ENCODE measurements around the gene FYB1. TPM values are rescaled to one million over a fixed set of nuclear protein-coding genes. Genes with fewer than 3 reads are reported as not detected.

The FYB1 gene
- total and polyA plus RNA-seq, 11 donors = 0.82 to 67.2 (median 2.8) TPM

DNA sequence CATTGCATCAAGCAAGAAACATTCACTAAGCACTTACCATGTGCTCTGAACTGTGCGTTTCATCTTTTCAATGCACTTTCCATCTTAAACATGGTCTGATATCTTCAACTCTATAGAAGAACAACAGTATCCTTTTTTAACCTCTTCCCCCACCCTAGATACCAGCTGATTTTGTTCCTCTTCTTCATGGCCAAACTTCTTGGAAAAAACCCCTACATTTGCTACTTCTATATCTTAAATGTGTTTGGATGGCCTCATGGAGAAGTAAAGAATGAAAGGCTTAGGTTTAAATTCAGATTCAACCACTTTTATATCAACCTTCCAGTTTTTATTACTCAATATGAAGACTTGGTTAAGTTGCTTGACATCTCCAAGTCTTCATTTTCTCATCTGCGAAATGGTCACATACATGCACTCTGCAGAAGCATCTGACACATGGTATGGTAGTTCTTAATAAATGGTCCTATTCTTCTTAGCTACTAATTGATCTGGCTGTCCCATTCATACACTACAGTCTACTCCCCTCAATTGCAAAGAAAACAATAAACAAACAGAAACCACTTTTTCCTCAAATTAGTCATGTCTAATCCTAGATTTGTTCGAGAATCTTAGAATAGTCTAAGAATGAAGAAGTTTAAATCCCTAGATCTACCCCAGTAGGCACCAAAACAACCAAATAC is 59.4 kb downstream of the FYB1 start:
- WGBS, 4 donors = 86 to 91% (median 88%) methylated on average over 3 of the region's 3 CpGs
- TF ChIP-seq, protein P1, sequence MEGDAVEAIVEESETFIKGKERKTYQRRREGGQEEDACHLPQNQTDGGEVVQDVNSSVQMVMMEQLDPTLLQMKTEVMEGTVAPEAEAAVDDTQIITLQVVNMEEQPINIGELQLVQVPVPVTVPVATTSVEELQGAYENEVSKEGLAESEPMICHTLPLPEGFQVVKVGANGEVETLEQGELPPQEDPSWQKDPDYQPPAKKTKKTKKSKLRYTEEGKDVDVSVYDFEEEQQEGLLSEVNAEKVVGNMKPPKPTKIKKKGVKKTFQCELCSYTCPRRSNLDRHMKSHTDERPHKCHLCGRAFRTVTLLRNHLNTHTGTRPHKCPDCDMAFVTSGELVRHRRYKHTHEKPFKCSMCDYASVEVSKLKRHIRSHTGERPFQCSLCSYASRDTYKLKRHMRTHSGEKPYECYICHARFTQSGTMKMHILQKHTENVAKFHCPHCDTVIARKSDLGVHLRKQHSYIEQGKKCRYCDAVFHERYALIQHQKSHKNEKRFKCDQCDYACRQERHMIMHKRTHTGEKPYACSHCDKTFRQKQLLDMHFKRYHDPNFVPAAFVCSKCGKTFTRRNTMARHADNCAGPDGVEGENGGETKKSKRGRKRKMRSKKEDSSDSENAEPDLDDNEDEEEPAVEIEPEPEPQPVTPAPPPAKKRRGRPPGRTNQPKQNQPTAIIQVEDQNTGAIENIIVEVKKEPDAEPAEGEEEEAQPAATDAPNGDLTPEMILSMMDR (IDR thresholded peaks at IDR 0.05) = no peak
- no peak for TF ChIP-seq POLR2A (IDR thresholded peaks at IDR 0.05)
- Histone ChIP-seq H3K9me3 (peaks cover 0 to 1% (median 0%) of the 10 kb centered on the region in 12 donors), H3K4me3 (no peak overlapping the region), H3K4me1 (peaks cover 0 to 83% (median 0%) of the 10 kb centered on the region in 12 donors), H3K27me3 (peaks cover 0 to 5% (median 0%) of the 10 kb centered on the region in 9 donors), H3K27ac (peak overlapping the region in 1 of 12 donors; percentile 16), H3K36me3 (peaks cover 0 to 8% (median 0%) of the 10 kb centered on the region in 9 donors)
- intact Hi-C loops (cut with DNase I) = no loop called here
- DNase-seq = no peak
- no peak for ATAC-seq

GRCh38 chr5:39158786-39159185 is 60.6 kb downstream of the FYB1 start:
- TF ChIP-seq, protein P1 (IDR thresholded peaks at IDR 0.05) = no peak
- no peak for TF ChIP-seq POLR2A (IDR thresholded peaks at IDR 0.05)
- DNase-seq = no peak
- Histone ChIP-seq H3K27me3 (peaks cover 0 to 5% (median 0%) of the 10 kb centered on the region in 9 donors), H3K4me1 (peaks cover 0 to 71% (median 0%) of the 10 kb centered on the region in 12 donors), H3K27ac (peak overlapping the region in 1 of 12 donors; percentile 63), H3K4me3 (no peak overlapping the region), H3K9me3 (no peaks in the 10 kb centered on the region), H3K36me3 (peaks cover 0 to 8% (median 0%) of the 10 kb centered on the region in 9 donors)
- 63 to 84% (median 77%) methylated on average over 2 of the region's 2 CpGs for WGBS, 4 donors
- no peak for ATAC-seq
- intact Hi-C loops (cut with DNase I) = no loop called here

DNA sequence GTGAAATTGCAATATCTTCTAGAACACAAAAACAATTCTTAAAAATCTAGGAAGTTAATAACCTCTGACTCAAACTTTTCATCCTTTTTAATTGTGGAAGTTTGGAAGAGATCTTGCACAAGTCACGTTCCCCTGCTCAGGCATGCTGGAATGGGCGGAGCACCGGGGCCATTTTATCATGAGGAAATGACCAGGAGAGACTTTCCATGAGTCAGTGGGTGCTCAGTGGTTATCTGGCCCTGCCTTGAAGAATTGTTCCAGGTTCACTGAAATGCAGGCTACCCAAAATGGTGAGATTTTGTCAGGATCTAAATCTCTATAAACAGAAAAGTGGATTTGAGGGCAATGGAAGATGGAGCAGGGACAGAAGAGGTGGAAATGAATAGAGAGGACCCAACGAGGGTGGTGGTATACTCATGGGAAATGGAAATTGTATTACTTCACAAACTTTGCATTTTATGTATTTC is 61.2 kb downstream of the FYB1 start:
- peak overlapping the region in 1 of 12 donors; percentile 63 for H3K27ac ChIP-seq
- TF ChIP-seq, protein P1 (IDR thresholded peaks at IDR 0.05) = no peak
- TF ChIP-seq POLR2A (IDR thresholded peaks at IDR 0.05) = no peak
- ATAC-seq (no peak), DNase-seq (peak in 1 of 5 donors; percentile 45)
- peaks cover 0 to 13% (median 0%) of the 10 kb centered on the region in 9 donors for H3K36me3 ChIP-seq
- intact Hi-C loops (cut with DNase I) = no loop called here
- H3K4me3 ChIP-seq = no peak overlapping the region
- H3K27me3 ChIP-seq = peaks cover 0 to 5% (median 0%) of the 10 kb centered on the region in 9 donors
- WGBS, 4 donors = 65 to 73% (median 71%) methylated on average over 4 of the region's 4 CpGs
- peaks cover 0 to 68% (median 0%) of the 10 kb centered on the region in 12 donors for H3K4me1 ChIP-seq
- no peaks in the 10 kb centered on the region for H3K9me3 ChIP-seq

DNA sequence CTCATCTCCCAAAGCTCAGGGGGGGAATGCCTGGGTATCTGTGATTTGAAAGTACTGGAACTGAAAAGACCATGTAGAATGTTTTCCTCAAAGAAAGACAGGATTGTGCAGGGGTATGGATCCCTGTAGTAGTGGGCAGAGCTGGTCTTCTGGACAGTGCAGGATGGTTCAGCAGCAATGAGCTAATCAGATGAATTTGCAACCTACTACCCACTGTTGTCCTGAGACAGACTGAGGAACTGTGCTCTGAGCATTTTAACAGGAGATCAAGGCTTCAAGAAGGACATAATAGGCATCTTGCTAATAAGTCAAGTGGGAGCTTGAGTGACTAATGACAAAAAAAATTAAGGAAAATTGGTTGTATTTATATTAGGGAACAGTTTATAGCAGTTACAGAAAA is 61.7 kb downstream of the FYB1 start:
- no peak for ATAC-seq
- Histone ChIP-seq H3K27me3 (peaks cover 0 to 5% (median 0%) of the 10 kb centered on the region in 9 donors), H3K27ac (peak overlapping the region in 1 of 12 donors; percentile 66), H3K4me3 (no peak overlapping the region), H3K9me3 (no peaks in the 10 kb centered on the region), H3K36me3 (peaks cover 0 to 17% (median 0%) of the 10 kb centered on the region in 9 donors), H3K4me1 (peaks cover 0 to 72% (median 0%) of the 10 kb centered on the region in 12 donors)
- TF ChIP-seq POLR2A (IDR thresholded peaks at IDR 0.05) = no peak
- TF ChIP-seq, protein P1 (IDR thresholded peaks at IDR 0.05) = no peak
- intact Hi-C loops (cut with DNase I) = no loop called here
- DNase-seq = no peak

Measured in heart left ventricle (tissue), 16 donors.